SK-N-SH (cell line): Measurements from ENCODE around the gene POLR3E. TPM values are rescaled to one million over a fixed set of nuclear protein-coding genes. Genes with fewer than 3 reads are reported as not detected.

Experiments used
- CTCF ChIA-PET: fragments of 300-600, 350-600 bp; formaldehyde crosslinking; extraction: SDS; loops from one replicate; lab custom pipeline; 2021; lab: Yijun Ruan, JAX
- POLR2A ChIA-PET: fragments of 350-600 bp; sonication (Branson Sonifier 250); formaldehyde crosslinking; extraction: SDS; loops from one replicate; lab custom pipeline; 2020; ENCODE audit warnings: antibody characterized with exemption, inconsistent platforms; lab: Yijun Ruan, JAX
- DNase-seq: peaks from one replicate; pipeline ENCODE4 v3.0.0; 2012
- H2AFZ ChIP-seq: fragments of 200-600 bp; sonication (generic); 2 replicates; pipeline ENCODE4 v1.8.1; 2016; ENCODE audit warnings: antibody characterized with exemption, mild to moderate bottlenecking, low read depth
- H3F3A ChIP-seq: fragments of 200-600 bp; sonication (generic); replicated peaks from 2 replicates; pipeline ENCODE3; 2016; ENCODE audit warnings: antibody characterized with exemption, mild to moderate bottlenecking; ENCODE audit not compliant: insufficient read depth
- H3K27ac ChIP-seq, 2 experiments: fragments of 200-500 bp in 1 of 2; fragments of 200-600 bp in 1 of 2; sonication (Bioruptor generic) in 1 of 2; sonication (generic), shearing (Covaris generic) in 1 of 2; 2 replicates each; pipeline versions ENCODE4 v1.5.1 to v1.6.1; 2014 to 2016; ENCODE audit warnings: low read depth in 2 of 2, inconsistent platforms in 1 of 2, low read length in 1 of 2, mild to moderate bottlenecking in 1 of 2, mixed read lengths in 1 of 2
- H3K27me3 ChIP-seq: fragments of 200-600 bp; sonication (generic), shearing (Covaris generic); 2 replicates; pipeline ENCODE4 v1.6.1; 2016; ENCODE audit warnings: mixed run types; ENCODE audit not compliant: insufficient read depth
- H3K36me3 ChIP-seq, 2 experiments: fragments of 200-500 bp in 1 of 2; fragments of 200-600 bp in 1 of 2; sonication (Bioruptor generic) in 1 of 2; sonication (generic) in 1 of 2; replicated peaks in 1 of 2; 2 replicates each; pipeline versions ENCODE3 to v1.5.1; 2014 to 2016; ENCODE audit warnings: low read length in 1 of 2, mild to moderate bottlenecking in 1 of 2; ENCODE audit not compliant: insufficient read depth in 2 of 2, control insufficient read depth in 1 of 2
- H3K4me1 ChIP-seq, 2 experiments: fragments of 200-500 bp in 1 of 2; fragments of 200-600 bp in 1 of 2; sonication (Bioruptor generic) in 1 of 2; sonication (generic), shearing (Covaris generic) in 1 of 2; 2 replicates each; pipeline versions ENCODE4 v1.5.1 to v1.6.1; 2014 to 2016; ENCODE audit warnings: low read depth in 1 of 2, low read length in 1 of 2, mixed run types in 1 of 2; ENCODE audit not compliant: insufficient read depth in 2 of 2, control insufficient read depth in 1 of 2
- H3K4me2 ChIP-seq: fragments of 200-600 bp; sonication (generic), shearing (Covaris generic); 2 replicates; pipeline ENCODE4 v1.6.1; 2017; ENCODE audit warnings: mixed run types
- H3K4me3 ChIP-seq, 2 experiments: fragments of 200-500 bp in 1 of 2; fragments of 200-600 bp in 1 of 2; sonication (Bioruptor generic) in 1 of 2; sonication (generic), shearing (Covaris generic) in 1 of 2; 2 replicates each; pipeline versions ENCODE4 v1.5.1 to v1.8.1; 2014 to 2016; ENCODE audit warnings: low read depth in 2 of 2, inconsistent platforms in 1 of 2, low read length in 1 of 2, mild to moderate bottlenecking in 1 of 2, mixed read lengths in 1 of 2, moderate library complexity in 1 of 2
- H3K79me2 ChIP-seq: fragments of 200-600 bp; sonication (generic); 2 replicates; pipeline ENCODE4 v1.8.1; 2017; ENCODE audit warnings: mild to moderate bottlenecking; ENCODE audit not compliant: insufficient read depth
- H3K9ac ChIP-seq: fragments of 200-600 bp; sonication (generic); 2 replicates; pipeline ENCODE4 v1.6.1; 2017; ENCODE audit warnings: mixed run types
- H3K9me2 ChIP-seq: fragments of 200-600 bp; sonication (generic); 2 replicates; pipeline ENCODE4 v1.6.1; 2017; ENCODE audit warnings: mixed run types
- H3K9me3 ChIP-seq: fragments of 200-600 bp; sonication (generic); 2 replicates; pipeline ENCODE4 v1.6.1; 2017; ENCODE audit warnings: mixed run types, mild to moderate bottlenecking, moderate library complexity
- H4K20me1 ChIP-seq: fragments of 200-600 bp; sonication (generic); 2 replicates; pipeline ENCODE4 v1.6.1; 2017; ENCODE audit warnings: mild to moderate bottlenecking, mixed run types; ENCODE audit not compliant: insufficient read depth
- CTCF ChIP-seq: fragments of 200-600 bp; sonication (generic); IDR thresholded peaks from 2 replicates; pipeline ENCODE4 v1.6.1; 2017; ENCODE audit warnings: antibody characterized with exemption, mild to moderate bottlenecking, moderate library complexity
- ELF1 ChIP-seq: IDR thresholded peaks from 2 replicates; pipeline ENCODE4 v1.4.0; 2012
- EP300 ChIP-seq, 2 experiments: IDR thresholded peaks; 2 replicates each; pipeline versions ENCODE4 v1.4.0 to v1.6.1; 2012; ENCODE audit warnings: borderline replicate concordance in 1 of 2, low read depth in 1 of 2, low read length in 1 of 2
- EZH2phosphoT487 ChIP-seq: fragments of 200-600 bp; sonication (generic); IDR thresholded peaks from 2 replicates; pipeline ENCODE4 v1.6.1; 2017; ENCODE audit warnings: low read depth, mixed run types, mild to moderate bottlenecking, antibody characterized with exemption, moderate library complexity, borderline replicate concordance
- FOSL2 ChIP-seq: IDR thresholded peaks from 2 replicates; pipeline ENCODE4 v1.4.0; 2012; ENCODE audit warnings: low read depth, mild to moderate bottlenecking, moderate library complexity, borderline replicate concordance
- FOXJ3 ChIP-seq: sonication (generic); formaldehyde crosslinking; IDR thresholded peaks from 2 replicates; pipeline ENCODE4 v1.5.1; 2020; ENCODE audit warnings: mild to moderate bottlenecking, missing genetic modification reagents
- MEF2A ChIP-seq: IDR thresholded peaks from 2 replicates; pipeline ENCODE4 v1.4.0; 2012; ENCODE audit warnings: low read depth, borderline replicate concordance
- MXI1 ChIP-seq: IDR thresholded peaks from 2 replicates; pipeline ENCODE4 v1.6.1; 2012; ENCODE audit warnings: mild to moderate bottlenecking, low read depth, low read length, improper control_type of control experiment
- NFIC ChIP-seq: IDR thresholded peaks from 2 replicates; pipeline ENCODE4 v1.4.0; 2012; ENCODE audit warnings: borderline replicate concordance
- PBX3 ChIP-seq: IDR thresholded peaks from 2 replicates; pipeline ENCODE4; 2012
- POLR2AphosphoS5 ChIP-seq: IDR thresholded peaks from 2 replicates; pipeline ENCODE4 v1.6.1; 2012; ENCODE audit warnings: low read depth, low read length
- RFX5 ChIP-seq: IDR thresholded peaks from 2 replicates; pipeline ENCODE4 v1.6.1; 2012; ENCODE audit warnings: mild to moderate bottlenecking, improper control_type of control experiment, low read length
- SMC3 ChIP-seq: IDR thresholded peaks from 2 replicates; pipeline ENCODE4 v1.6.1; 2012; ENCODE audit warnings: low read depth, low read length, improper control_type of control experiment
- TAF1 ChIP-seq: IDR thresholded peaks from 2 replicates; pipeline ENCODE4 v1.6.1; 2012; ENCODE audit warnings: low read depth, mild to moderate bottlenecking, low read length, moderate library complexity, borderline replicate concordance
- YY1 ChIP-seq: IDR thresholded peaks from 2 replicates; pipeline ENCODE4 v1.4.0; 2012; ENCODE audit warnings: low read depth, mild to moderate bottlenecking
- WGBS: methylation state at CpG from one replicate; pipeline ENCODE4 v1.1.6; 2017; ENCODE audit warnings: low lambda C conversion rate; 5-methylcytosine and 5-hydroxymethylcytosine counted together
- polyA plus RNA-seq, 3 experiments: library from polyadenylated mRNA; depleted of rRNA; stranded (reverse); fragments of >200 nt; gene quantifications; 2 replicates each; pipeline ENCODE4 v1.2.3, GENCODE V29; 2012
- TF ChIP-seq, protein P1 (sequence below): IDR thresholded peaks from 2 replicates; pipeline ENCODE4 v1.6.1; 2012; ENCODE audit warnings: mild to moderate bottlenecking, low read depth, low read length, moderate library complexity

Gene POLR3E
- polyA plus RNA-seq, 1 of the 3 experiments (the other 2 are of a cell fraction) = 59.6 TPM

GRCh38 chr16:22340945-22341344 lies 43.7 kb downstream of the POLR3E start:
- no peaks in the 10 kb centered on the region for H3K4me1 ChIP-seq
- no peak overlapping the region for H2AFZ ChIP-seq
- ChIA-PET CTCF (no interaction called here), POLR2A (no interaction called here)
- peaks cover 39% of the 10 kb centered on the region for H3F3A ChIP-seq
- peaks cover 13 to 88% of the 10 kb centered on the region in 2 experiments for H3K36me3 ChIP-seq
- TF ChIP-seq PBX3 (no peak), MXI1 (no peak), TAF1 (no peak), NFIC (no peak), SMC3 (no peak), RFX5 (no peak), EP300 (IDR thresholded peaks at IDR 0.05; ENCODE audit: borderline replicate concordance in 1 of 2, low read depth in 1 of 2, low read length in 1 of 2) (no peak), YY1 (no peak), ELF1 (no peak), CTCF (no peak), FOSL2 (no peak)
- no peaks in the 10 kb centered on the region for H3K27me3 ChIP-seq
- peaks cover 9% of the 10 kb centered on the region; the same call in 1 of the 2 replicates for H3K9me3 ChIP-seq
- H3K9ac ChIP-seq = no peak overlapping the region
- no peaks in the 10 kb centered on the region for H4K20me1 ChIP-seq
- no peak overlapping the region for H3K4me3 ChIP-seq
- no peaks in the 10 kb centered on the region for H3K9me2 ChIP-seq
- no peak overlapping the region for H3K4me2 ChIP-seq
- DNase-seq = no peak
- no peak overlapping the region for H3K27ac ChIP-seq
- H3K79me2 ChIP-seq = peaks cover 36% of the 10 kb centered on the region

- peaks cover 25% of the 10 kb centered on the region; the same call in 1 of the 2 replicates for H3K79me2 ChIP-seq
Observed at GRCh38 chr16:22342082-22342481, 44.9 kb downstream of the POLR3E start.

More at GRCh38 chr16:22342082-22342481, 44.9 kb downstream of the POLR3E start:
- H3K36me3 ChIP-seq = peaks cover 17 to 87% of the 10 kb centered on the region in 2 experiments
- DNase-seq = no peak
- no peak overlapping the region for H3K4me3 ChIP-seq
- H3K27ac ChIP-seq = no peak overlapping the region
- no peak overlapping the region for H3K4me2 ChIP-seq
- H3F3A ChIP-seq = peaks cover 36% of the 10 kb centered on the region
- CTCF ChIA-PET = no interaction called here
- H4K20me1 ChIP-seq = no peaks in the 10 kb centered on the region
- H3K4me1 ChIP-seq = no peaks in the 10 kb centered on the region
- peaks cover 5% of the 10 kb centered on the region; the same call in 1 of the 2 replicates for H3K9me3 ChIP-seq
- no peaks in the 10 kb centered on the region for H3K27me3 ChIP-seq
- H3K9me2 ChIP-seq = no peaks in the 10 kb centered on the region
- 95% methylated on average over 2 of the region's 2 CpGs for WGBS
- POLR2A ChIA-PET = no interaction called here
- no peak overlapping the region for H3K9ac ChIP-seq
- H2AFZ ChIP-seq = no peak overlapping the region
- TF ChIP-seq NFIC (no peak), EP300 (IDR thresholded peaks at IDR 0.05; ENCODE audit: borderline replicate concordance in 1 of 2, low read depth in 1 of 2, low read length in 1 of 2) (no peak), EZH2phosphoT487 (no peak), POLR2AphosphoS5 (no peak), FOXJ3 (CRISPR knock-in tag) (no peak), ELF1 (no peak), MEF2A (no peak)
- TF ChIP-seq, protein P1, sequence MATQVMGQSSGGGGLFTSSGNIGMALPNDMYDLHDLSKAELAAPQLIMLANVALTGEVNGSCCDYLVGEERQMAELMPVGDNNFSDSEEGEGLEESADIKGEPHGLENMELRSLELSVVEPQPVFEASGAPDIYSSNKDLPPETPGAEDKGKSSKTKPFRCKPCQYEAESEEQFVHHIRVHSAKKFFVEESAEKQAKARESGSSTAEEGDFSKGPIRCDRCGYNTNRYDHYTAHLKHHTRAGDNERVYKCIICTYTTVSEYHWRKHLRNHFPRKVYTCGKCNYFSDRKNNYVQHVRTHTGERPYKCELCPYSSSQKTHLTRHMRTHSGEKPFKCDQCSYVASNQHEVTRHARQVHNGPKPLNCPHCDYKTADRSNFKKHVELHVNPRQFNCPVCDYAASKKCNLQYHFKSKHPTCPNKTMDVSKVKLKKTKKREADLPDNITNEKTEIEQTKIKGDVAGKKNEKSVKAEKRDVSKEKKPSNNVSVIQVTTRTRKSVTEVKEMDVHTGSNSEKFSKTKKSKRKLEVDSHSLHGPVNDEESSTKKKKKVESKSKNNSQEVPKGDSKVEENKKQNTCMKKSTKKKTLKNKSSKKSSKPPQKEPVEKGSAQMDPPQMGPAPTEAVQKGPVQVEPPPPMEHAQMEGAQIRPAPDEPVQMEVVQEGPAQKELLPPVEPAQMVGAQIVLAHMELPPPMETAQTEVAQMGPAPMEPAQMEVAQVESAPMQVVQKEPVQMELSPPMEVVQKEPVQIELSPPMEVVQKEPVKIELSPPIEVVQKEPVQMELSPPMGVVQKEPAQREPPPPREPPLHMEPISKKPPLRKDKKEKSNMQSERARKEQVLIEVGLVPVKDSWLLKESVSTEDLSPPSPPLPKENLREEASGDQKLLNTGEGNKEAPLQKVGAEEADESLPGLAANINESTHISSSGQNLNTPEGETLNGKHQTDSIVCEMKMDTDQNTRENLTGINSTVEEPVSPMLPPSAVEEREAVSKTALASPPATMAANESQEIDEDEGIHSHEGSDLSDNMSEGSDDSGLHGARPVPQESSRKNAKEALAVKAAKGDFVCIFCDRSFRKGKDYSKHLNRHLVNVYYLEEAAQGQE = no peak
- TF ChIP-seq, all 33 proteins: peak for 0
